GM19468 (cell line): ENCODE results near the gene SCIN.
"Not testable (repeated sequence)": the region's sequence is repeated elsewhere in the genome, so short reads cannot be mapped to it uniquely, and the experiment has no call there.

Experiments used
- ATAC-seq: cut with Tn5 transposase; IDR thresholded peaks from one replicate; pipeline ENCODE4 v1.9.1; 2021; ENCODE audit warnings: mild to moderate bottlenecking, moderate library complexity, moderate number of reproducible peaks; ENCODE audit not compliant: unreplicated experiment; ENCODE audit errors: extremely low read depth

Gene SCIN

GRCh38 chr7:12570534-12571461 is at the start of gene SCIN:
SCIN (plus strand) TSS chr7:12570720; CDS start chr7:12570787, 67 bp downstream.
- no peak for ATAC-seq

DNA sequence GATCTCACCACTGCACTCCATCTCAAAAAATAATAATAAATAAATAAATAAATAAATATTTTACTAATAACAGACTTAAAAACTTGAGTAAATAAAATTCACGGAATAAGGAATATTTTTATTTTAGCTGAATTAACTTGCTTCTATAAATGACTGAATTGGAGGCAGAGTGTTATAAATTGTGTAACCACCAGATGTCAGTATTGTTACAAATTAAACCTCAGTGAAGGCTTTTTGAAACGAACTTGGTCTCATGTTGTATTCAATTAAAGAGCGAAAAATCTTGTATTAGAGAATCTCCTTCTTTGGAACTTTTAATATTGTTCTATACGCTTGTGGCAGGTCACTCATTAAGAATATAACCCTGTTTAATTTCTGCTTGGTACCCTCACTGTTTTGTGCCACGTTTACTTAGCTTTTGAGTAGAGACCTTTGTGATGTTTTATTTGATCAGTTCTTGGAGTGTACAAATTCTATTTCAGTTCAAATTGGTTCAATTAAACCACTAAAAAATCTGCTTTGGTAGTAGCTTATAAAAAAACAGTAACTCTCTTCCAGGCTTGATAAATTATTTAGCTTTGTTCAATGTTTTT is 45.6 kb upstream of the SCIN start:
- no peak for ATAC-seq

DNA sequence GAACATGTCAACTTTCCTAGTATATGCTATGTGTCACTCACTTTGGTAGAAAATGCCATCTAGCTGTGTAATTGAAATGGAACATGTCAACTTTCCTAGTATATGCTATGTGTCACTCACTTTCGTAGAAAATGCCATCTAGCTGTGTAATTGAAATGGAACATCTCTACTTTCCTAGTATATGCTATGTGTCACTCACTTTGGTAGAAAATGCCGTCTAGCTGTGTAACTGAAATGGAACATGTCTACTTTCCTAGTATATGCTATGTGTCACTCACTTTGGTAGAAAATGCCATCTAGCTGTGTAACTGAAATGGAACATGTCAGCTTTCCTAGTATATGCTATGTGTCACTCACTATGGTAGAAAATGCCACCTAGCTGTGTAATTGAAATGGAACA is 43.8 kb upstream of the SCIN start:
- not testable (repeated sequence) for ATAC-seq

GRCh38 chr7:12527670-12528069 is 42.9 kb upstream of the SCIN start:
- not testable (repeated sequence) for ATAC-seq

DNA sequence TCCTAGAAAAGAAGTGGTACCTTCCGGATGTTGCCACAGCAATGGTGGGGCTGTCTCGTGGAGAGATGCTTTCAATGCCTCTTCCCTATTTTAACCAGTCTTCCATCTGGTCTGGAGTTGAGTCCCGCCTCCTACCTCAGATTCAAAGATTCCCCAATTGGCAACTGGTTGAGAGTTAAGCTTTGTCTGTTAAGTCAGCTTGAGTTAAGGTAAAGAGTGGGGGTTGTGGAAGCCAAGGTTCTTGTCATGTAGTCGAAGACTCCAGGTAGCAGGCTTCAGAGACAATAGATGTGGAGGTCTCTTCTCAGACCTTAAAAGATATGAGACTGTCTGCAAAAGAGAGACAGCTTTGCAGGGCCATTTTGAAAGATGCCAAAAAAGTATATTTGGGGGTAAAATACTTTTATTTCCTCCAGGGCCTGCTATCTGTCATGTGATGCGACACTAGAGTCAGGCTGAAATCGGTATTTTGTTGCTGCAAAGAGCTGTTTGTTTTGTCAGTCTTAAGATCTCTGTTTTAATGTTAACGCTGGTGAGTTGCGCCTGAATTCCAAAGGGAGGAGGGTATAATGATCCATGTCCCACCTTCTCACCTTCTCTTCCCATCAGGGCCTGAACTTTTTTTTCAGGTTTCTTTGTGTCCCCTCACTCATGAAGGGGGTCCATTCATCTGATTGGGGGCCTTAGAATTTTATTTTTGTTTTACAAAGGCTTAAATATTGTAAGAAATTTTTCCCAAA is 40.4 kb upstream of the SCIN start:
- ATAC-seq, result no peak

DNA sequence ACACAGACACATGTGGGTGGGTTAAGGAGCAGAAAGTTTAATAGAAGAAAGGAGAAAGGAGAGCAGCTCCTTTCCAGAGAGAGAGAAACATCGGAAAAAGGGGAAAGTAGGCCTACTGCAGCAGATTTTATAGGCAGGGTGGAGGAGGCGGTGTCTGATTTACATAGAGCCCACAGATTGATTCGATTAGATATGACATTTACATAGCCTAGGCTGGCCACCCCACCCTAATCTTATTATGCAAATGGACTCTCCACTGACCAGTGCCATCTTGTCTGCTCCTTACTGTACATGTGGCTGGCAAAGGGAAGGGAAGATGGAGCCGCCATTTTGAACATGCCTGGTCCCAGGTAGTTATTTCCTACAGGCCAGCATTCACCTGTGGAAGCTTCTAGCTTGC is 38.7 kb upstream of the SCIN start:
- ATAC-seq, result no peak

DNA sequence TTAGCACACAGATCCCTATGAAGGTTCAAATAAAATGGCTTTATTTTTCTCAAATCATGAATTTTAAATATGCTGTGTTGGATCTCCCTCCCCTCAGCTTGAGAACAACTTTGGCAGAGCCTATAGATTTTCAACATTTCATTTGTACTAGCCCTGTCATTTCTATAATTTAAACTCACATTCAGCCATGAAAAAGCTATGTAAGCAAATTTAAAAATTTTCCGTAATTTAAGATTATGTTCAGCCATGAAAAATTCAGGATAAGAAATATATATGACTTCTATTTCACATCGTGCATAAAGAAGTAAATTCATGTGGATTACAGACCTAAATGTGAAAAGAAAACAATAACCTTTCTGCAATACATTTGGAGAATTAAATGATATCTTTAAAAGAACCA is 36.5 kb upstream of the SCIN start:
- ATAC-seq, result no peak

DNA sequence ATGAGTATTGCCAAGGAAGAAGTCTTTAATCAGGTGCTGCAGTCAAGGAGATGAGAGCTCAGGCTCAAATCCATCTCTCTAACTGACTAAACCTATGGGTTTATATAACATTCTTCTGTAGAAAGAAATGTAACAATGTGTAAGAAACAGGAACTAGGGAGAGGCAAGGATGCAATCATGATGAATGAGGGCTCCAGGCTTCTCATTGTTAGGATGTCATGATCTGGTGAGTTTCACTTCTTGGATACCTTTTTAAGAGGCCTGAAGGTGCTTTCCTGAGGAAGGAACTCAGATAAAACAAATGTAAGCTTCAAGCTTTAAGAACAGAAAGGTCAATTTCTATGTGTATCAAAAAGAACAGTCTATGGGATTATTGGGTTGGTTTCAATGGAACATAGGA is 30.8 kb upstream of the SCIN start:
- ATAC-seq, result no peak

GRCh38 chr7:12540850-12541249 is 29.7 kb upstream of the SCIN start:
- ATAC-seq, result no peak

GRCh38 chr7:12543586-12543985 is 26.9 kb upstream of the SCIN start:
- ATAC-seq, result no peak

DNA sequence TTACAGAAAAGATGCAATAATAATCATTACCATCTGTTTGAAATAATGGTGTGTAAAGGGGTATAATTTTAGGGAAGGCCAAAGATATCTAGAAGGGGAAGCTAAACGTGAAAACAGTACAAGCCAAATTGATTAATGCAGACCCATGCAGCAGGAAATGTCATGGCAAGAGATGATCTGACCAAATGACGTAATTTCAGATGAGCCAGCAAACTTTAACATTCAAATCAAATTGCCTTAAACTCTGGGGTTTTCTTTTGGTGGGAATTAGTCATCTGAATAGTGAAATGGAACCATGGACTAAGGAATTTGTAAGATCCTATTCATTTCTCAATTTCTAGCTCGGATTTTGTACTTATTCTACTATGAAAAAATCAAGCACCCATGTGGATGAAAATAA is 21.4 kb upstream of the SCIN start:
- no peak for ATAC-seq

GRCh38 chr7:12550956-12551355 is 19.6 kb upstream of the SCIN start:
- ATAC-seq, result no peak

GRCh38 chr7:12552876-12553275 is 17.6 kb upstream of the SCIN start:
- no peak for ATAC-seq

DNA sequence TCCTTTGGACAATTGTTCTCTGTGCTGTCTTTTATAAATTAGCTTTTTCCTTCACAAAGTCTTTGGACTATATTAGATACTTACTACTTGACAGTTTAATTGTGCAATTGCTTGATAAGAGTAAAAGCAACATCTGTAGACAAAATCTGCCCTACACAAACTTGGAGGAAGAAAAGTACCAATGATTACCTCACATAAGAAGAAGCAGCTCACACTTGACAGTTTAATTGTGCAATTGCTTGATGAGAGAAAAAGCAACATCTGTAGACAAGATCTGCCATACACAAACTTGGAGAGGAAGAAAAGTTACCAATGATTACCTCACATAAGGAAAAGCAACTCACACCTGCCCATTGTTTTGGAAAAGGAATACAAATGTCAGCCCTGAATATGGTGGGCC is 17.1 kb upstream of the SCIN start:
- no peak for ATAC-seq

DNA sequence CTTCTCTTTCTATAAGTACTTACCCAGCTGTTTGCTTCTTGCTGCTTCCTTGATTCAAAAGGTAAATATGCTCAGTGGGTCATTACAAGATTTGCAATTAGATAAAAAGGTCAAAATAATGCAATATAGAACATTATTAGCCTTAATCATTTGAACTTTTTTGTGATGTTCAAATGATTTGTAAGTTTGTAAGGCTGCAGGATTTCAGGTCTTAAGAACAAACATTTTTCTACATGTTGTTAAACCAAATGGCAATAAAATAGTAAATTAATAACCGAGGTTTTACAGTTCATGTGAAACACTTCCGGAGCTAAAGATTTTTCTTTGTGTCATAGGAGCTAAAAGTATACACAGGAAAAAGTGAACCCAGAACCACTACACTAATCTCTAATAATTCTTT is 16.2 kb upstream of the SCIN start:
- no peak for ATAC-seq

DNA sequence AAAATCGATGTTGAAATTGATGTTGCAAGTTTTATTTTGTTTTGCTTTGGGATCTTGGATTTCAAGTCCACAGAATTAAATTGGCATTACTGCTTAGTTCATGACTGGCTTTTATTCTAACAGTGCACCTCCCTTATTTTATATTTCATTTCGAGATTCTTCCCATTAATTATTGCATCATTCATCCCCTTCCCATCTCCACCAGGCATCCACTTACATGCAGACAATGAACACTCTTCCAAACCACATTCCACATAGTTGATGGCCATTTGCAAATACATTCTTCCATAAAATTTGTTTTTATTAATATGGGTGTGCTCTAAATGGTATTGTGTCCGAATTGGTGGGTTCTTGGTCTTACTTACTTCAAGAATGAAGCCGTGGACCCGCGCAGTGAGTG is 15.6 kb upstream of the SCIN start:
- ATAC-seq, result no peak

GRCh38 chr7:12555695-12556094 is 14.8 kb upstream of the SCIN start:
- not testable (repeated sequence) for ATAC-seq

DNA sequence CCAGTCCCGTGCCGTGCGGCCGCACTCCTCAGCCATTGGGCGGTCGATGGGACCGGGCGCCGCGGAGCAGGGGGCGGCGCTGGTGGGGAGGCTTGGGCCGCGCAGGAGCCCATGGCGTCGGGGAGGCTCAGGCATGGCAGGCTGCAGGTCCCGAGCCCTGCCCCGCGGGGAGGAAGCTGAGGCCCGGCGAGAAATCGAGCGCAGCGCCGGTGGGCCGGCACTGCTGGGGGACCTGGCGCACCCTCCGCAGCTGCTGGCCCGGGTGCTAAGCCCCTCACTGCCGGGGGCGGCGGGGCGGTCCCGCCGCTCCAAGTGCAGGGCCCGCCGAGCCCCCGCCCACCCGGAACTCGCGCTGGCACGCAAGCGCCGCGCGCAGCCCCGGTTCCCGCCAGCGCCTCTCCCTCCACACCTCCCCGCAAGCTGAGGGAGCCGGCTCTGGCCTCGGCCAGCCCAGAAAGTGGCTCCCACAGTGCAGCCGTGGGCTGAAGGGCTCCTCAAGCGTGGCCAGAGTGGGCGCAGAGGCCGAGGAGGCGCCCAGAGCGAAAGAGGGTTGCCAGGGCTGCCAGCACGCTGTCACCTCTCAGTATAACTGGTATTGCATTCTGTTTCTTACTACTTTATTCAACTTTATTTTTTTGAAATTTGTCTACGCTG is 14.3 kb upstream of the SCIN start:
- not testable (repeated sequence) for ATAC-seq

GRCh38 chr7:12557282-12557681 is 13.2 kb upstream of the SCIN start:
- no peak for ATAC-seq

- ATAC-seq, result no peak
These were observed 5.3 kb upstream of the SCIN start for GRCh38 chr7:12564996-12565764.
